ENCODE measurements around the gene SOCS1. TPM values are rescaled to one million over a fixed set of nuclear protein-coding genes. Genes with fewer than 3 reads are reported as not detected.

SOCS1 gene
- total RNA-seq, 1 donor from 2014 or later, result 10.6 TPM

DNA sequence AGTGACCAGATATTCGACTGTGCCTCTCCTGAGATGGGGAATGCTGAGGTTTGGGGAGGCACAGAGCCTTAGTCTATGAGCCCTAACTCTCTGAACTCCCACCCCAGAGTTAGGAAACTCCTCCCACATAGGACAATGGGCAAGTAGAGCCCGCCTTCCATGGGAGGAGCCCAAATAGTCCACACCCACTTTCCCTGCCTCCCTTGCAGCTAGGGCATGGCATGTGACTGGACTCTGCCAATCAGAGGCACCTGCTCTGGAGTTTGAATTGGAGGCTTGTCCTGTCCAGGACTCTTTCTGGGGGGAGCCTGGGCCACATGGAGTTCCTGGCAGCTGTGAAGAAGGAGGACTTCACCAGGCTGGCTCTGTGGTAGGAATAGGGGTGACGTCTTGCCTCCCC is 48.4 kb downstream of the SOCS1 start:
- no peak for DNase-seq (ENCODE audit: extremely low spot score, unreplicated experiment)
- Mint-ChIP-seq H3K36me3 (ENCODE audit: unreplicated experiment) (no peaks in the 10 kb centered on the region), H3K4me3 (ENCODE audit: unreplicated experiment) (no peak overlapping the region), H3K9me3 (ENCODE audit: unreplicated experiment) (no peaks in the 10 kb centered on the region), H3K27me3 (ENCODE audit: unreplicated experiment) (peaks cover 12% of the 10 kb centered on the region), H3K4me1 (ENCODE audit: unreplicated experiment) (peaks cover 1% of the 10 kb centered on the region), H3K27ac (ENCODE audit: unreplicated experiment) (no peak overlapping the region)
- TF ChIP-seq, protein P1, sequence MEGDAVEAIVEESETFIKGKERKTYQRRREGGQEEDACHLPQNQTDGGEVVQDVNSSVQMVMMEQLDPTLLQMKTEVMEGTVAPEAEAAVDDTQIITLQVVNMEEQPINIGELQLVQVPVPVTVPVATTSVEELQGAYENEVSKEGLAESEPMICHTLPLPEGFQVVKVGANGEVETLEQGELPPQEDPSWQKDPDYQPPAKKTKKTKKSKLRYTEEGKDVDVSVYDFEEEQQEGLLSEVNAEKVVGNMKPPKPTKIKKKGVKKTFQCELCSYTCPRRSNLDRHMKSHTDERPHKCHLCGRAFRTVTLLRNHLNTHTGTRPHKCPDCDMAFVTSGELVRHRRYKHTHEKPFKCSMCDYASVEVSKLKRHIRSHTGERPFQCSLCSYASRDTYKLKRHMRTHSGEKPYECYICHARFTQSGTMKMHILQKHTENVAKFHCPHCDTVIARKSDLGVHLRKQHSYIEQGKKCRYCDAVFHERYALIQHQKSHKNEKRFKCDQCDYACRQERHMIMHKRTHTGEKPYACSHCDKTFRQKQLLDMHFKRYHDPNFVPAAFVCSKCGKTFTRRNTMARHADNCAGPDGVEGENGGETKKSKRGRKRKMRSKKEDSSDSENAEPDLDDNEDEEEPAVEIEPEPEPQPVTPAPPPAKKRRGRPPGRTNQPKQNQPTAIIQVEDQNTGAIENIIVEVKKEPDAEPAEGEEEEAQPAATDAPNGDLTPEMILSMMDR (IDR thresholded peaks at IDR 0.05), result no peak

DNA sequence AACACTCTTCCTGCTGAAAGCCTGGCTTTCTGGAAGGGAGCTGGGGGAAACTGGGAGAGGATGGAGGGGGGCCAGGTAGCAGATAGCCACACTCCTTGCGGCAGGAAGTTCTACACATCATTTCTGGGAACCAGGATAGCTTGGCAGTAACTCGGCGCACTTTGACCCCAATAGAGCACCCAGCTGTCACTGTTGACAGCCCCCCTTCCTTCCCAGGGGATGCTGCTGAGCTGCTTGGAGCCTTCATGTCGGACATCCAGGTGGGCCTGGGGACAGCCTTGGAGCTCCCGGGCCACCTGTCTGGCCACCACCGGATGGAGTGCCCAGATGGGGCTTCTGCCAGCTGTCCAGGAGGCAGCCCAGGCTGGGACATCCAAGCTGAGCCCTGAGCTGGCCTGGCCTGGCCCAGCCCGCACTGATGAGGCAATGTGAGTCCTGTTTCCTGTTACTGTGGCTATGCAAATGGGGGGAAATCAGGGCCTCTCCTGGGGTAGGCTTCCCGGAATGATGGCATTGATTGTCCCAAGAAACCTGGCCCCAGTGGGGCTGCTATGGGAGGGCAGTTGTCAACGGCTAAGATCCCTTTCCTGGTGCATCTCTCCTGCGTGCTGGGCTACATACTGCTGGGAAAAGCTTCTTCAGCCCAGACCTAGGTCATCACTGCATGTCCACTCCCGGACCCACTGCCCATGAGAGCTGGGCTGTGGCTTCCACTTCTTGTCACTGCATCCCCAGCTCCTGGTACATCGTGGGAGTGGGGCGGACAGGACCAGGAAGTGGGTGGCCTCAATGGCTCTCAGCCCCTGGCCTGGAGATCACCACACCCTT is 50.0 kb downstream of the SOCS1 start:
- peaks cover 13% of the 10 kb centered on the region for H3K4me1 Mint-ChIP-seq (ENCODE audit: unreplicated experiment)
- H3K27me3 Mint-ChIP-seq (ENCODE audit: unreplicated experiment), result peaks cover 4% of the 10 kb centered on the region
- H3K27ac Mint-ChIP-seq (ENCODE audit: unreplicated experiment), result no peak overlapping the region
- TF ChIP-seq, protein P1 (IDR thresholded peaks at IDR 0.05), result no peak
- no peaks in the 10 kb centered on the region for H3K9me3 Mint-ChIP-seq (ENCODE audit: unreplicated experiment)
- no peak for DNase-seq (ENCODE audit: extremely low spot score, unreplicated experiment)
- H3K36me3 Mint-ChIP-seq (ENCODE audit: unreplicated experiment), result no peaks in the 10 kb centered on the region
- no peak overlapping the region for H3K4me3 Mint-ChIP-seq (ENCODE audit: unreplicated experiment)

DNA sequence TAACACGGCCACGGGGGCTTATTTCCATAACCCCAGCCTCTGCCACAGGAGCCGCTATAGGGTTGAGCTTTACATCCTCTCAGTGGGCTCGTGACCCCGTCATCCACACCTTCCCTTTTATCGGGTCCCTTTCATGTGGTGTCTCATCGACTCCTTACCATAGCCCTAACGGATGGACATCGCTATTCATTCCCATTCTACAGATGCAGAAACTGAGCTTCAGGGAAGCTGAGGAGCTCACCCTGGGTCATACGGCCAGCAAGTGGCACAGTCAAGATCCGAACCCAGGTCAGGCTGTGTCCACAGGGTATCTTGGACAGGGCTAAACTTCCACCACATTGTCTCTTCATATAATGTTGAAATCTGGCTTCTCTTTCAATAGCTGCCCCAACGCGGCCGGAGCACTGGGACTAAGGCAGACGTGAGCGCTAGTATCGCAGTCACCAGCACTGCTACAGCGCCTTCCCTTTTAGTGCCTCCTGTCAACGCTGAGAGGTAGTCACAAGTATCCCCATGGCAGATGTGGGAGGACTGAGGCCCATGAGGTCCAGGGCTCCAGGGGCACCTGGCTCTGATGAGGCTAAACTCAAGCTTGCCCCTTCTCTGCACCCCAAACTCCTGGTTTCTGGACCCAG is 50.8 kb downstream of the SOCS1 start:
- Mint-ChIP-seq H3K36me3 (ENCODE audit: unreplicated experiment) (no peaks in the 10 kb centered on the region), H3K4me1 (ENCODE audit: unreplicated experiment) (peaks cover 13% of the 10 kb centered on the region), H3K27me3 (ENCODE audit: unreplicated experiment) (peaks cover 2% of the 10 kb centered on the region), H3K9me3 (ENCODE audit: unreplicated experiment) (no peaks in the 10 kb centered on the region), H3K4me3 (ENCODE audit: unreplicated experiment) (no peak overlapping the region), H3K27ac (ENCODE audit: unreplicated experiment) (no peak overlapping the region)
- DNase-seq (ENCODE audit: extremely low spot score, unreplicated experiment), result no peak
- TF ChIP-seq, protein P1 (IDR thresholded peaks at IDR 0.05), result no peak

GRCh38 chr16:11204513-11205047 is 51.4 kb downstream of the SOCS1 start:
- Mint-ChIP-seq H3K4me3 (ENCODE audit: unreplicated experiment) (no peak overlapping the region), H3K4me1 (ENCODE audit: unreplicated experiment) (peaks cover 13% of the 10 kb centered on the region), H3K27me3 (ENCODE audit: unreplicated experiment) (peaks cover 2% of the 10 kb centered on the region), H3K9me3 (ENCODE audit: unreplicated experiment) (no peaks in the 10 kb centered on the region), H3K27ac (ENCODE audit: unreplicated experiment) (no peak overlapping the region), H3K36me3 (ENCODE audit: unreplicated experiment) (no peaks in the 10 kb centered on the region)
- TF ChIP-seq, protein P1 (IDR thresholded peaks at IDR 0.05), result no peak
- no peak for DNase-seq (ENCODE audit: extremely low spot score, unreplicated experiment)

Other genes with a start within 250 kb of the SOCS1 start
- not detected in 2 replicates for gene TNP2, start 13.1 kb upstream of the SOCS1 start, total RNA-seq
- not detected in 2 replicates for gene PRM3, start 17.4 kb upstream of the SOCS1 start, total RNA-seq
- not detected in 2 replicates for gene PRM2, start 20.3 kb upstream of the SOCS1 start, total RNA-seq
- gene PRM1, start 25.1 kb upstream of the SOCS1 start, total RNA-seq, result not detected in 2 replicates
- 4.1 and 5.1 TPM in 2 replicates for gene RMI2, start 89.3 kb upstream of the SOCS1 start, total RNA-seq